ENCODE measurements around the gene GNRH2. TPM values are rescaled to one million over a fixed set of nuclear protein-coding genes. Genes with fewer than 3 reads are reported as not detected.

The GNRH2 gene
- total and polyA plus RNA-seq, 10 of the 15 experiments (the other 5 are each of a cell fraction or from before 2014, with no cell fraction given) = 0.12 to 0.85 (median 0.31) TPM; not detected in 7

GRCh38 chr20:3045816-3046676 lies 2.6 kb downstream of the GNRH2 start, which contains the start of gene MRPS26 (continued):
- TF ChIP-seq SMC3 (IDR thresholded peaks at IDR 0.05; ENCODE audit: borderline replicate concordance, low read length) (no peak), CEBPZ (IDR thresholded peaks at IDR 0.05; ENCODE audit: low read depth, low read length) (no peak), EZH2 (IDR thresholded peaks at IDR 0.05; ENCODE audit: borderline replicate concordance, control insufficient read depth, low read depth, low read length) (no peak), MAX (IDR thresholded peaks at IDR 0.05; ENCODE audit: low read depth, low read length) (no peak), EGR1 (IDR thresholded peaks at IDR 0.05; ENCODE audit: borderline replicate concordance in 1 of 2, low read depth in 2 of 2, low read length in 2 of 2) (peak; percentile 8 to 84), TAF1 (IDR thresholded peaks at IDR 0.05; ENCODE audit: borderline replicate concordance, low read depth, low read length) (no peak; the same call in 1 of the 2 replicates), HDAC2 (IDR thresholded peaks at IDR 0.05) (0 out of 2 replicates have a peak, but pooled peaks have one; percentile 65), BHLHE40 (IDR thresholded peaks at IDR 0.05; ENCODE audit: borderline replicate concordance in 1 of 2, low read depth in 2 of 2, low read length in 1 of 2) (peak; percentile 10 to 81; a peak in 2 of 4 replicates), MXI1 (IDR thresholded peaks at IDR 0.05; ENCODE audit: low read depth, low read length) (peak; percentile 76), YBX1 (IDR thresholded peaks at IDR 0.05) (no peak), ASH2L (IDR thresholded peaks at IDR 0.05; ENCODE audit: borderline replicate concordance, low read depth) (no peak), STAT1 (conservative IDR thresholded peaks at IDR 0.05) (no peak), KDM1A (IDR thresholded peaks at IDR 0.05; ENCODE audit: borderline replicate concordance) (no peak), BCL11A (IDR thresholded peaks at IDR 0.05; ENCODE audit: low read depth, low read length) (no peak), NRF1 (conservative IDR thresholded peaks at IDR 0.05; ENCODE audit: low read depth, low read length) (no peak), ZNF24 (IDR thresholded peaks at IDR 0.05) (peak; percentile 36; the same call in 1 of the 2 replicates), LARP7 (IDR thresholded peaks at IDR 0.05) (peak; percentile 99), POLR2A (IDR thresholded peaks at IDR 0.05; ENCODE audit: low read depth, low read length) (peak; percentile 81), BACH1 (IDR thresholded peaks at IDR 0.05; ENCODE audit: borderline replicate concordance) (peak; percentile 64), HSF1 (IDR thresholded peaks at IDR 0.05; ENCODE audit: low read depth, low read length) (no peak), JUND (IDR thresholded peaks at IDR 0.05; ENCODE audit: low read depth, low read length) (no peak), MTA2 (IDR thresholded peaks at IDR 0.05; ENCODE audit: low read depth) (no peak), CREM (IDR thresholded peaks at IDR 0.05; ENCODE audit: low read depth) (peak; percentile 75), MTA3 (IDR thresholded peaks at IDR 0.05; ENCODE audit: borderline replicate concordance, low read length) (no peak), PAX5 (IDR thresholded peaks at IDR 0.05; ENCODE audit: borderline replicate concordance, low read depth, low read length) (0 out of 2 replicates have a peak, but pooled peaks have one; percentile 32), ZBED1 (IDR thresholded peaks at IDR 0.05; ENCODE audit: borderline replicate concordance) (no peak)

All from GM12878 (cell line).